ENCODE results near the gene JMY.

- TF ChIP-seq, protein P1, sequence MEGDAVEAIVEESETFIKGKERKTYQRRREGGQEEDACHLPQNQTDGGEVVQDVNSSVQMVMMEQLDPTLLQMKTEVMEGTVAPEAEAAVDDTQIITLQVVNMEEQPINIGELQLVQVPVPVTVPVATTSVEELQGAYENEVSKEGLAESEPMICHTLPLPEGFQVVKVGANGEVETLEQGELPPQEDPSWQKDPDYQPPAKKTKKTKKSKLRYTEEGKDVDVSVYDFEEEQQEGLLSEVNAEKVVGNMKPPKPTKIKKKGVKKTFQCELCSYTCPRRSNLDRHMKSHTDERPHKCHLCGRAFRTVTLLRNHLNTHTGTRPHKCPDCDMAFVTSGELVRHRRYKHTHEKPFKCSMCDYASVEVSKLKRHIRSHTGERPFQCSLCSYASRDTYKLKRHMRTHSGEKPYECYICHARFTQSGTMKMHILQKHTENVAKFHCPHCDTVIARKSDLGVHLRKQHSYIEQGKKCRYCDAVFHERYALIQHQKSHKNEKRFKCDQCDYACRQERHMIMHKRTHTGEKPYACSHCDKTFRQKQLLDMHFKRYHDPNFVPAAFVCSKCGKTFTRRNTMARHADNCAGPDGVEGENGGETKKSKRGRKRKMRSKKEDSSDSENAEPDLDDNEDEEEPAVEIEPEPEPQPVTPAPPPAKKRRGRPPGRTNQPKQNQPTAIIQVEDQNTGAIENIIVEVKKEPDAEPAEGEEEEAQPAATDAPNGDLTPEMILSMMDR (conservative IDR thresholded peaks at IDR 0.05), result no peak
- TF ChIP-seq EZH2 (IDR thresholded peaks at IDR 0.05; ENCODE audit: low read depth), result no peak
These were observed 37.4 kb downstream of the JMY start for GRCh38 chr5:79273341-79273740.

Data from PC-9 (cell line).